ENCODE measurements around the gene AHRR. TPM values are rescaled to one million over a fixed set of nuclear protein-coding genes. Genes with fewer than 3 reads are reported as not detected.

Gene AHRR
- total and polyA plus RNA-seq, 9 of the 15 experiments (the other 6 are each of a cell fraction or from before 2014, with no cell fraction given): 0.06 to 1.6 (median 0.75) TPM; not detected in 1

DNA sequence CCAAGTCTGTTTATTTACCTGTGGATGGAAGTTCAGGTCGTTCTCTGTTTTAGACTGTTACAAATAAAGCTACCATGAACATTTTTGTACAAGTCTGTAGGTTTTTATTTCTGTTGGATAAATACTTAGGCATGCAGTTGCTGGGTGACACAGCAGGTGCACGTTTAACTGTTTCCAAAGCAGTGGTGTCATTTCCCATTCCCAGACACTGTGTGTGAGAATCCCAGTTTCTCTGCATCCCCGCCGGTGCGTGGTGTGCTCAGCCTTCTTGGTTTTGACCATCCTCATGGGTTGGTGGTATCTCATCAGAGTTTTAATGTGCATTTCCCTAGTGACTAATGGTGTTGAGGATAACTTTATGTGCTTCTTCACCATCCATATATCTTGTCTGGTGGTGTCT lies 27.2 kb downstream of the AHRR start (continued):
- TF ChIP-seq, protein P1, sequence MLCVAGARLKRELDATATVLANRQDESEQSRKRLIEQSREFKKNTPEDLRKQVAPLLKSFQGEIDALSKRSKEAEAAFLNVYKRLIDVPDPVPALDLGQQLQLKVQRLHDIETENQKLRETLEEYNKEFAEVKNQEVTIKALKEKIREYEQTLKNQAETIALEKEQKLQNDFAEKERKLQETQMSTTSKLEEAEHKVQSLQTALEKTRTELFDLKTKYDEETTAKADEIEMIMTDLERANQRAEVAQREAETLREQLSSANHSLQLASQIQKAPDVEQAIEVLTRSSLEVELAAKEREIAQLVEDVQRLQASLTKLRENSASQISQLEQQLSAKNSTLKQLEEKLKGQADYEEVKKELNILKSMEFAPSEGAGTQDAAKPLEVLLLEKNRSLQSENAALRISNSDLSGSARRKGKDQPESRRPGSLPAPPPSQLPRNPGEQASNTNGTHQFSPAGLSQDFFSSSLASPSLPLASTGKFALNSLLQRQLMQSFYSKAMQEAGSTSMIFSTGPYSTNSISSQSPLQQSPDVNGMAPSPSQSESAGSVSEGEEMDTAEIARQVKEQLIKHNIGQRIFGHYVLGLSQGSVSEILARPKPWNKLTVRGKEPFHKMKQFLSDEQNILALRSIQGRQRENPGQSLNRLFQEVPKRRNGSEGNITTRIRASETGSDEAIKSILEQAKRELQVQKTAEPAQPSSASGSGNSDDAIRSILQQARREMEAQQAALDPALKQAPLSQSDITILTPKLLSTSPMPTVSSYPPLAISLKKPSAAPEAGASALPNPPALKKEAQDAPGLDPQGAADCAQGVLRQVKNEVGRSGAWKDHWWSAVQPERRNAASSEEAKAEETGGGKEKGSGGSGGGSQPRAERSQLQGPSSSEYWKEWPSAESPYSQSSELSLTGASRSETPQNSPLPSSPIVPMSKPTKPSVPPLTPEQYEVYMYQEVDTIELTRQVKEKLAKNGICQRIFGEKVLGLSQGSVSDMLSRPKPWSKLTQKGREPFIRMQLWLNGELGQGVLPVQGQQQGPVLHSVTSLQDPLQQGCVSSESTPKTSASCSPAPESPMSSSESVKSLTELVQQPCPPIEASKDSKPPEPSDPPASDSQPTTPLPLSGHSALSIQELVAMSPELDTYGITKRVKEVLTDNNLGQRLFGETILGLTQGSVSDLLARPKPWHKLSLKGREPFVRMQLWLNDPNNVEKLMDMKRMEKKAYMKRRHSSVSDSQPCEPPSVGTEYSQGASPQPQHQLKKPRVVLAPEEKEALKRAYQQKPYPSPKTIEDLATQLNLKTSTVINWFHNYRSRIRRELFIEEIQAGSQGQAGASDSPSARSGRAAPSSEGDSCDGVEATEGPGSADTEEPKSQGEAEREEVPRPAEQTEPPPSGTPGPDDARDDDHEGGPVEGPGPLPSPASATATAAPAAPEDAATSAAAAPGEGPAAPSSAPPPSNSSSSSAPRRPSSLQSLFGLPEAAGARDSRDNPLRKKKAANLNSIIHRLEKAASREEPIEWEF (CRISPR knock-in tag; IDR thresholded peaks at IDR 0.05): no peak
- no peak for TF ChIP-seq MED1 (CRISPR knock-in tag; IDR thresholded peaks at IDR 0.05; ENCODE audit: borderline replicate concordance)
- TF ChIP-seq HDAC6 (IDR thresholded peaks at IDR 0.05; ENCODE audit: low read depth, low read length): no peak
- no peak for TF ChIP-seq NFATC3 (IDR thresholded peaks at IDR 0.05)
- no peak for TF ChIP-seq SMAD1 (IDR thresholded peaks at IDR 0.05; ENCODE audit: low read depth, low read length, partially characterized antibody)
- no peak for TF ChIP-seq NBN (IDR thresholded peaks at IDR 0.05; ENCODE audit: low read depth)
- no peak for TF ChIP-seq ELF1 (tag; IDR thresholded peaks at IDR 0.05)
- no peak for TF ChIP-seq ZNF668 (CRISPR knock-in tag; IDR thresholded peaks at IDR 0.05)
- no peak for TF ChIP-seq ZNF764 (CRISPR knock-in tag; IDR thresholded peaks at IDR 0.05; ENCODE audit: low read depth)
- TF ChIP-seq, protein P2, sequence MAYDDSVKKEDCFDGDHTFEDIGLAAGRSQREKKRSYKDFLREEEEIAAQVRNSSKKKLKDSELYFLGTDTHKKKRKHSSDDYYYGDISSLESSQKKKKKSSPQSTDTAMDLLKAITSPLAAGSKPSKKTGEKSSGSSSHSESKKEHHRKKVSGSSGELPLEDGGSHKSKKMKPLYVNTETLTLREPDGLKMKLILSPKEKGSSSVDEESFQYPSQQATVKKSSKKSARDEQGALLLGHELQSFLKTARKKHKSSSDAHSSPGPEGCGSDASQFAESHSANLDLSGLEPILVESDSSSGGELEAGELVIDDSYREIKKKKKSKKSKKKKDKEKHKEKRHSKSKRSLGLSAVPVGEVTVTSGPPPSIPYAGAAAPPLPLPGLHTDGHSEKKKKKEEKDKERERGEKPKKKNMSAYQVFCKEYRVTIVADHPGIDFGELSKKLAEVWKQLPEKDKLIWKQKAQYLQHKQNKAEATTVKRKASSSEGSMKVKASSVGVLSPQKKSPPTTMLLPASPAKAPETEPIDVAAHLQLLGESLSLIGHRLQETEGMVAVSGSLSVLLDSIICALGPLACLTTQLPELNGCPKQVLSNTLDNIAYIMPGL (CRISPR knock-in tag; IDR thresholded peaks at IDR 0.05): no peak
